Liver (tissue), 9 donors: ENCODE results near the gene PSMB2. TPM values are rescaled to one million over a fixed set of nuclear protein-coding genes. Genes with fewer than 3 reads are reported as not detected.

Experiments
- DNase-seq: peaks from one replicate; pipeline ENCODE4 v3.0.0-alpha.2; 2017; ENCODE audit warnings: low spot score
- H3K27ac ChIP-seq, 2 donors: one replicate each; pipeline ENCODE4 v1.7.0; 2013; ENCODE audit warnings: inconsistent platforms in 2 of 2, low read length in 2 of 2, control low read depth in 1 of 2, low read depth in 1 of 2, mild to moderate bottlenecking in 1 of 2
- H3K27me3 ChIP-seq, 4 donors: one replicate each; pipeline versions ENCODE4 v1.6.1 to v1.7.0; 2013; ENCODE audit warnings: low read length in 3 of 4, inconsistent platforms in 1 of 4, mild to moderate bottlenecking in 1 of 4, moderate library complexity in 1 of 4; ENCODE audit not compliant: control insufficient read depth in 4 of 4, insufficient read depth in 4 of 4
- H3K36me3 ChIP-seq, 4 donors: one replicate each; pipeline versions ENCODE4 v1.6.1 to v1.7.0; 2013; ENCODE audit warnings: low read length in 3 of 4, mild to moderate bottlenecking in 3 of 4, low read depth in 1 of 4, moderate library complexity in 1 of 4; ENCODE audit not compliant: control insufficient read depth in 4 of 4, insufficient read depth in 3 of 4
- H3K4me1 ChIP-seq, 4 donors: one replicate each; pipeline versions ENCODE4 v1.6.1 to v1.7.0; 2013; ENCODE audit warnings: low read length in 3 of 4, mild to moderate bottlenecking in 3 of 4, moderate library complexity in 1 of 4; ENCODE audit not compliant: control insufficient read depth in 4 of 4, insufficient read depth in 4 of 4
- H3K4me3 ChIP-seq, 3 donors: one replicate each; pipeline versions ENCODE4 v1.6.1 to v1.7.0; 2013; ENCODE audit warnings: low read length in 3 of 3, control low read depth in 1 of 3, low read depth in 1 of 3, mild to moderate bottlenecking in 1 of 3
- H3K9ac ChIP-seq, 2 donors: one replicate each; pipeline ENCODE4 v1.7.0; 2013; ENCODE audit warnings: low read length in 2 of 2, mild to moderate bottlenecking in 2 of 2, moderate library complexity in 2 of 2, control low read depth in 1 of 2, low read depth in 1 of 2
- H3K9me3 ChIP-seq, 4 donors: one replicate each; pipeline versions ENCODE4 v1.6.1 to v1.7.0; 2013; ENCODE audit warnings: low read length in 3 of 4; ENCODE audit not compliant: control insufficient read depth in 4 of 4
- EGR1 ChIP-seq, 2 donors: IDR thresholded peaks; 2 replicates each; pipeline ENCODE4 v1.6.1; 2016 to 2018; ENCODE audit warnings: antibody characterized with exemption in 2 of 2, low read depth in 2 of 2
- FOXA1 ChIP-seq: IDR thresholded peaks from 2 replicates; pipeline ENCODE4 v1.6.1; 2016; ENCODE audit warnings: antibody characterized with exemption
- FOXA2 ChIP-seq: IDR thresholded peaks from 2 replicates; pipeline ENCODE4 v1.6.1; 2016; ENCODE audit warnings: antibody characterized with exemption
- GABPA ChIP-seq, 2 donors: IDR thresholded peaks in 1 of 2; conservative IDR thresholded peaks in 1 of 2; 2 replicates each; pipeline ENCODE4 v1.6.1; 2016; ENCODE audit warnings: antibody characterized with exemption in 2 of 2, mild to moderate bottlenecking in 1 of 2, moderate library complexity in 1 of 2
- HNF4A ChIP-seq, 2 donors: conservative IDR thresholded peaks; 2 replicates each; pipeline ENCODE4 v1.6.1; 2016; ENCODE audit warnings: antibody characterized with exemption in 2 of 2, mild to moderate bottlenecking in 2 of 2
- HNF4G ChIP-seq: IDR thresholded peaks from 2 replicates; pipeline ENCODE4 v1.6.1; 2016; ENCODE audit warnings: antibody characterized with exemption
- JUND ChIP-seq, 2 donors: IDR thresholded peaks; 2 replicates each; pipeline ENCODE4 v1.6.1; 2016; ENCODE audit warnings: antibody characterized with exemption in 2 of 2
- NR2F2 ChIP-seq: IDR thresholded peaks from 2 replicates; pipeline ENCODE4 v1.6.1; 2016; ENCODE audit warnings: antibody characterized with exemption
- RAD21 ChIP-seq, 2 donors: IDR thresholded peaks; 2 replicates each; pipeline ENCODE4 v1.6.1; 2016; ENCODE audit warnings: antibody characterized with exemption in 2 of 2, mild to moderate bottlenecking in 2 of 2
- RXRA ChIP-seq, 2 donors: IDR thresholded peaks; 2 replicates each; pipeline ENCODE4 v1.6.1; 2017 to 2018; ENCODE audit warnings: antibody characterized with exemption in 2 of 2, mild to moderate bottlenecking in 1 of 2
- SP1 ChIP-seq: IDR thresholded peaks from 2 replicates; pipeline ENCODE4 v1.6.1; 2018; ENCODE audit warnings: antibody characterized with exemption, mild to moderate bottlenecking
- TAF1 ChIP-seq: conservative IDR thresholded peaks from 2 replicates; pipeline ENCODE4 v1.6.1; 2016; ENCODE audit warnings: antibody characterized with exemption, mild to moderate bottlenecking
- YY1 ChIP-seq: IDR thresholded peaks from 2 replicates; pipeline ENCODE4 v1.6.1; 2016; ENCODE audit warnings: antibody characterized with exemption, mild to moderate bottlenecking
- WGBS: extraction: QIAGEN DNeasy Blood & Tissue Kit; methylation state at CpG from one replicate; pipeline ENCODE4 v1.1.7; 2013; 5-methylcytosine and 5-hydroxymethylcytosine counted together
- polyA plus RNA-seq, 2 donors: library from polyadenylated mRNA; stranded (reverse) in 1 of 2; unstranded in 1 of 2; fragments of 200-250 nt in 1 of 2; fragments of >200 nt in 1 of 2; fragmentation: Nextera tagmentation in 1 of 2; extraction: Ambion mirVana in 1 of 2; gene quantifications; one replicate each; pipeline versions ENCODE4 v1.2.1 to v1.2.3, GENCODE V29; 2013 to 2015
- total RNA-seq, 2 donors: library from RNA; depleted of rRNA; stranded (reverse); fragments of >200 nt; gene quantifications; one replicate each; pipeline ENCODE4 v1.2.3, GENCODE V29; 2014
- TF ChIP-seq, protein P1 (sequence below): IDR thresholded peaks from 2 replicates; pipeline ENCODE4 v1.6.1; 2016; ENCODE audit warnings: antibody characterized with exemption
- TF ChIP-seq, protein P2 (sequence below): fragments of 150-350 bp; IDR thresholded peaks from 2 replicates; pipeline ENCODE4 v1.5.1; 2017; ENCODE audit warnings: improper control_type of control experiment, low read depth, low read length; ENCODE audit not compliant: missing input control
- TF ChIP-seq, protein P3 (sequence below): IDR thresholded peaks from 2 replicates; pipeline ENCODE4 v1.6.1; 2016; ENCODE audit warnings: antibody characterized with exemption
- TF ChIP-seq, protein P4 (sequence below): IDR thresholded peaks from 2 replicates; pipeline ENCODE4 v1.6.1; 2016; ENCODE audit warnings: antibody characterized with exemption
- TF ChIP-seq, protein P5 (sequence below): IDR thresholded peaks from 2 replicates; pipeline ENCODE4 v1.6.1; 2016; ENCODE audit warnings: antibody characterized with exemption, mild to moderate bottlenecking
- donor health status: healthy.
- donor health status: healthy.
- donor health status: healthy.
- donor health status: healthy.
- donor health status: healthy.

PSMB2 gene
- total and polyA plus RNA-seq, 4 donors, result 19.1 to 76.6 (median 40.8) TPM

DNA sequence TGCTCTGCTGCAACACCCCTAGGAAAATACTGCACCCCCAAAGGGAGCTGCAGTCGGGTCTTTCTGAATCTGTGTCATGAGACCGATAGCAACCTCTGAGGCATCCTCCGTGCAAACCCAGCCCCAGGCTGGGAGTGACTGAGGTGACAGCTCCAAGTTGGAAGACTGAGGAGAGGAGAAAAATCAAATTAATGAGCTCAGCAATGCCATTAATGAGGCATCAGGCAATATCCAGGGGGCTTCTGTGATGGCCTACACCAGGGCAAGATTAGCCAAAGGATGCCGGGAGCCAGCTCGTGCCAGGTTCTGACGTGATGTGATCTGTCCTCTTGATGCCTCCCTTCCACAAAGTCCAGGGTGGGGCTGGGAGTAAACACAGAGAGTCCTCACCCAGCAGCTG, 30.8 kb upstream of the PSMB2 start:
- WGBS, result 75% methylated on average over 6 of the region's 6 CpGs
- H3K27ac ChIP-seq, result no peak overlapping the region
- peaks cover 0 to 3% (median 0%) of the 10 kb centered on the region in 4 donors for H3K27me3 ChIP-seq
- H3K9me3 ChIP-seq, result no peaks in the 10 kb centered on the region
- no peak for DNase-seq
- TF ChIP-seq, protein P1, sequence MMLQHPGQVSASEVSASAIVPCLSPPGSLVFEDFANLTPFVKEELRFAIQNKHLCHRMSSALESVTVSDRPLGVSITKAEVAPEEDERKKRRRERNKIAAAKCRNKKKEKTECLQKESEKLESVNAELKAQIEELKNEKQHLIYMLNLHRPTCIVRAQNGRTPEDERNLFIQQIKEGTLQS, result no peak
- TF ChIP-seq EGR1 (IDR thresholded peaks at IDR 0.05; ENCODE audit: low read depth in 2 of 2), result no peak
- TF ChIP-seq, protein P2, sequence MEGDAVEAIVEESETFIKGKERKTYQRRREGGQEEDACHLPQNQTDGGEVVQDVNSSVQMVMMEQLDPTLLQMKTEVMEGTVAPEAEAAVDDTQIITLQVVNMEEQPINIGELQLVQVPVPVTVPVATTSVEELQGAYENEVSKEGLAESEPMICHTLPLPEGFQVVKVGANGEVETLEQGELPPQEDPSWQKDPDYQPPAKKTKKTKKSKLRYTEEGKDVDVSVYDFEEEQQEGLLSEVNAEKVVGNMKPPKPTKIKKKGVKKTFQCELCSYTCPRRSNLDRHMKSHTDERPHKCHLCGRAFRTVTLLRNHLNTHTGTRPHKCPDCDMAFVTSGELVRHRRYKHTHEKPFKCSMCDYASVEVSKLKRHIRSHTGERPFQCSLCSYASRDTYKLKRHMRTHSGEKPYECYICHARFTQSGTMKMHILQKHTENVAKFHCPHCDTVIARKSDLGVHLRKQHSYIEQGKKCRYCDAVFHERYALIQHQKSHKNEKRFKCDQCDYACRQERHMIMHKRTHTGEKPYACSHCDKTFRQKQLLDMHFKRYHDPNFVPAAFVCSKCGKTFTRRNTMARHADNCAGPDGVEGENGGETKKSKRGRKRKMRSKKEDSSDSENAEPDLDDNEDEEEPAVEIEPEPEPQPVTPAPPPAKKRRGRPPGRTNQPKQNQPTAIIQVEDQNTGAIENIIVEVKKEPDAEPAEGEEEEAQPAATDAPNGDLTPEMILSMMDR, result no peak
- TF ChIP-seq, protein P3, sequence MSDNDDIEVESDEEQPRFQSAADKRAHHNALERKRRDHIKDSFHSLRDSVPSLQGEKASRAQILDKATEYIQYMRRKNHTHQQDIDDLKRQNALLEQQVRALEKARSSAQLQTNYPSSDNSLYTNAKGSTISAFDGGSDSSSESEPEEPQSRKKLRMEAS, result no peak
- no peak for TF ChIP-seq RXRA (IDR thresholded peaks at IDR 0.05)
- TF ChIP-seq FOXA2, result no peak
- no peak for TF ChIP-seq TAF1
- TF ChIP-seq NR2F2, result no peak
- TF ChIP-seq GABPA (IDR thresholded peaks at IDR 0.05 in 1 of 2, conservative IDR thresholded peaks at IDR 0.05 in 1 of 2), result no peak
- TF ChIP-seq, protein P4, sequence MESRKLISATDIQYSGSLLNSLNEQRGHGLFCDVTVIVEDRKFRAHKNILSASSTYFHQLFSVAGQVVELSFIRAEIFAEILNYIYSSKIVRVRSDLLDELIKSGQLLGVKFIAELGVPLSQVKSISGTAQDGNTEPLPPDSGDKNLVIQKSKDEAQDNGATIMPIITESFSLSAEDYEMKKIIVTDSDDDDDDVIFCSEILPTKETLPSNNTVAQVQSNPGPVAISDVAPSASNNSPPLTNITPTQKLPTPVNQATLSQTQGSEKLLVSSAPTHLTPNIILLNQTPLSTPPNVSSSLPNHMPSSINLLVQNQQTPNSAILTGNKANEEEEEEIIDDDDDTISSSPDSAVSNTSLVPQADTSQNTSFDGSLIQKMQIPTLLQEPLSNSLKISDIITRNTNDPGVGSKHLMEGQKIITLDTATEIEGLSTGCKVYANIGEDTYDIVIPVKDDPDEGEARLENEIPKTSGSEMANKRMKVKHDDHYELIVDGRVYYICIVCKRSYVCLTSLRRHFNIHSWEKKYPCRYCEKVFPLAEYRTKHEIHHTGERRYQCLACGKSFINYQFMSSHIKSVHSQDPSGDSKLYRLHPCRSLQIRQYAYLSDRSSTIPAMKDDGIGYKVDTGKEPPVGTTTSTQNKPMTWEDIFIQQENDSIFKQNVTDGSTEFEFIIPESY, result no peak
- no peak for TF ChIP-seq SP1
- no peak for TF ChIP-seq HNF4G
- no peak for TF ChIP-seq RAD21 (IDR thresholded peaks at IDR 0.05)
- no peak for TF ChIP-seq JUND (IDR thresholded peaks at IDR 0.05)
- no peak for TF ChIP-seq HNF4A (conservative IDR thresholded peaks at IDR 0.05)
- TF ChIP-seq FOXA1, result no peak
- no peak for TF ChIP-seq YY1
- TF ChIP-seq, protein P5, sequence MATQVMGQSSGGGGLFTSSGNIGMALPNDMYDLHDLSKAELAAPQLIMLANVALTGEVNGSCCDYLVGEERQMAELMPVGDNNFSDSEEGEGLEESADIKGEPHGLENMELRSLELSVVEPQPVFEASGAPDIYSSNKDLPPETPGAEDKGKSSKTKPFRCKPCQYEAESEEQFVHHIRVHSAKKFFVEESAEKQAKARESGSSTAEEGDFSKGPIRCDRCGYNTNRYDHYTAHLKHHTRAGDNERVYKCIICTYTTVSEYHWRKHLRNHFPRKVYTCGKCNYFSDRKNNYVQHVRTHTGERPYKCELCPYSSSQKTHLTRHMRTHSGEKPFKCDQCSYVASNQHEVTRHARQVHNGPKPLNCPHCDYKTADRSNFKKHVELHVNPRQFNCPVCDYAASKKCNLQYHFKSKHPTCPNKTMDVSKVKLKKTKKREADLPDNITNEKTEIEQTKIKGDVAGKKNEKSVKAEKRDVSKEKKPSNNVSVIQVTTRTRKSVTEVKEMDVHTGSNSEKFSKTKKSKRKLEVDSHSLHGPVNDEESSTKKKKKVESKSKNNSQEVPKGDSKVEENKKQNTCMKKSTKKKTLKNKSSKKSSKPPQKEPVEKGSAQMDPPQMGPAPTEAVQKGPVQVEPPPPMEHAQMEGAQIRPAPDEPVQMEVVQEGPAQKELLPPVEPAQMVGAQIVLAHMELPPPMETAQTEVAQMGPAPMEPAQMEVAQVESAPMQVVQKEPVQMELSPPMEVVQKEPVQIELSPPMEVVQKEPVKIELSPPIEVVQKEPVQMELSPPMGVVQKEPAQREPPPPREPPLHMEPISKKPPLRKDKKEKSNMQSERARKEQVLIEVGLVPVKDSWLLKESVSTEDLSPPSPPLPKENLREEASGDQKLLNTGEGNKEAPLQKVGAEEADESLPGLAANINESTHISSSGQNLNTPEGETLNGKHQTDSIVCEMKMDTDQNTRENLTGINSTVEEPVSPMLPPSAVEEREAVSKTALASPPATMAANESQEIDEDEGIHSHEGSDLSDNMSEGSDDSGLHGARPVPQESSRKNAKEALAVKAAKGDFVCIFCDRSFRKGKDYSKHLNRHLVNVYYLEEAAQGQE, result no peak
- no peaks in the 10 kb centered on the region for H3K36me3 ChIP-seq
- no peaks in the 10 kb centered on the region for H3K4me1 ChIP-seq
- no peak overlapping the region for H3K4me3 ChIP-seq
- no peak overlapping the region for H3K9ac ChIP-seq
